Esophagus muscularis mucosa (tissue), 4 donors: ENCODE data around the gene PPEF2. TPM values are rescaled to one million over a fixed set of nuclear protein-coding genes. Genes with fewer than 3 reads are reported as not detected.

Experiments
- DNase-seq: peaks from one replicate; pipeline ENCODE4 v3.0.0-alpha.2; 2017; ENCODE audit errors: extremely low spot score
- H3K27ac ChIP-seq, 4 donors: fragments of 200-600 bp; sonication (generic); replicated peaks in 1 of 4; 1 replicate in 3 of 4; 2 replicates in 1 of 4; pipeline ENCODE4 v1.5.1; 2016 to 2019; ENCODE audit warnings: mild to moderate bottlenecking in 1 of 4
- H3K27me3 ChIP-seq, 4 donors: fragments of 200-600 bp; sonication (generic); one replicate each; pipeline versions ENCODE4 v1.5.1 to v1.6.0; 2016 to 2019
- H3K36me3 ChIP-seq, 4 donors: fragments of 200-600 bp; sonication (generic); one replicate each; pipeline ENCODE4 v1.5.1; 2016 to 2019
- H3K4me1 ChIP-seq, 4 donors: fragments of 200-600 bp; sonication (generic); one replicate each; pipeline ENCODE4 v1.5.1; 2016 to 2019
- H3K4me3 ChIP-seq, 4 donors: fragments of 200-600 bp; sonication (generic); 1 replicate in 2 of 4; 2 replicates in 2 of 4; pipeline ENCODE4 v1.5.1; 2016 to 2019; ENCODE audit warnings: mild to moderate bottlenecking in 4 of 4, moderate library complexity in 1 of 4
- H3K9me3 ChIP-seq, 4 donors: fragments of 200-600 bp; sonication (generic); 1 replicate in 3 of 4; 2 replicates in 1 of 4; pipeline ENCODE4 v1.5.1; 2016 to 2019
- EP300 ChIP-seq: sonication (generic); formaldehyde crosslinking; IDR thresholded peaks from one replicate; pipeline ENCODE4 v1.6.1; 2017; ENCODE audit warnings: antibody characterized with exemption
- POLR2A ChIP-seq: fragments of 450-650 bp; IDR thresholded peaks from one replicate; pipeline ENCODE4 v1.6.1; 2017; ENCODE audit warnings: antibody characterized with exemption, moderate library complexity, mild to moderate bottlenecking, low read depth
- POLR2AphosphoS5 ChIP-seq, 2 donors: sonication (generic); formaldehyde crosslinking; IDR thresholded peaks; one replicate each; pipeline ENCODE4 v1.6.1; 2017; ENCODE audit warnings: antibody characterized with exemption in 2 of 2
- WGBS: methylation state at CpG from one replicate; pipeline ENCODE4 v1.1.5; 2018; 5-methylcytosine and 5-hydroxymethylcytosine counted together
- intact Hi-C: fragments of 100-400 bp; cut with DNase I; formaldehyde crosslinking; loops from one replicate; pipeline ENCODE4 v1.15.1; 2023
- total RNA-seq, 4 donors: library from RNA; depleted of rRNA; stranded (reverse); fragments of >200 nt; gene quantifications; one replicate each; pipeline versions ENCODE4 v1.1.0 to v1.2.1, GENCODE V29; 2016
- TF ChIP-seq, protein P1 (sequence below), 3 experiments: fragments of 200-600 bp in 2 of 3; fragments of 450-650 bp in 1 of 3; sonication (generic) in 2 of 3; IDR thresholded peaks; one replicate each; pipeline ENCODE4 v1.5.1; 2017 to 2019; ENCODE audit warnings: antibody characterized with exemption in 3 of 3, mild to moderate bottlenecking in 2 of 3, moderate library complexity in 1 of 3

The PPEF2 gene
- total RNA-seq, 4 donors from 2014 or later = not detected

- intact Hi-C loops = no loop called here
- Histone ChIP-seq H3K36me3 (no peaks in the 10 kb centered on the region), H3K9me3 (no peaks in the 10 kb centered on the region), H3K27ac (no peak overlapping the region), H3K4me1 (no peaks in the 10 kb centered on the region), H3K27me3 (peaks cover 0 to 11% (median 0%) of the 10 kb centered on the region in 4 donors), H3K4me3 (no peak overlapping the region)
- no peak for DNase-seq
- TF ChIP-seq POLR2AphosphoS5 (IDR thresholded peaks at IDR 0.05) = no peak
- TF ChIP-seq, protein P1, sequence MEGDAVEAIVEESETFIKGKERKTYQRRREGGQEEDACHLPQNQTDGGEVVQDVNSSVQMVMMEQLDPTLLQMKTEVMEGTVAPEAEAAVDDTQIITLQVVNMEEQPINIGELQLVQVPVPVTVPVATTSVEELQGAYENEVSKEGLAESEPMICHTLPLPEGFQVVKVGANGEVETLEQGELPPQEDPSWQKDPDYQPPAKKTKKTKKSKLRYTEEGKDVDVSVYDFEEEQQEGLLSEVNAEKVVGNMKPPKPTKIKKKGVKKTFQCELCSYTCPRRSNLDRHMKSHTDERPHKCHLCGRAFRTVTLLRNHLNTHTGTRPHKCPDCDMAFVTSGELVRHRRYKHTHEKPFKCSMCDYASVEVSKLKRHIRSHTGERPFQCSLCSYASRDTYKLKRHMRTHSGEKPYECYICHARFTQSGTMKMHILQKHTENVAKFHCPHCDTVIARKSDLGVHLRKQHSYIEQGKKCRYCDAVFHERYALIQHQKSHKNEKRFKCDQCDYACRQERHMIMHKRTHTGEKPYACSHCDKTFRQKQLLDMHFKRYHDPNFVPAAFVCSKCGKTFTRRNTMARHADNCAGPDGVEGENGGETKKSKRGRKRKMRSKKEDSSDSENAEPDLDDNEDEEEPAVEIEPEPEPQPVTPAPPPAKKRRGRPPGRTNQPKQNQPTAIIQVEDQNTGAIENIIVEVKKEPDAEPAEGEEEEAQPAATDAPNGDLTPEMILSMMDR (IDR thresholded peaks at IDR 0.05) = no peak
- no peak for TF ChIP-seq POLR2A
- TF ChIP-seq EP300 = no peak
- 69% methylated on average over 6 of the region's 6 CpGs for WGBS
Measured at GRCh38 chr4:75878246-75878756, 24.0 kb downstream of the PPEF2 start.

DNA sequence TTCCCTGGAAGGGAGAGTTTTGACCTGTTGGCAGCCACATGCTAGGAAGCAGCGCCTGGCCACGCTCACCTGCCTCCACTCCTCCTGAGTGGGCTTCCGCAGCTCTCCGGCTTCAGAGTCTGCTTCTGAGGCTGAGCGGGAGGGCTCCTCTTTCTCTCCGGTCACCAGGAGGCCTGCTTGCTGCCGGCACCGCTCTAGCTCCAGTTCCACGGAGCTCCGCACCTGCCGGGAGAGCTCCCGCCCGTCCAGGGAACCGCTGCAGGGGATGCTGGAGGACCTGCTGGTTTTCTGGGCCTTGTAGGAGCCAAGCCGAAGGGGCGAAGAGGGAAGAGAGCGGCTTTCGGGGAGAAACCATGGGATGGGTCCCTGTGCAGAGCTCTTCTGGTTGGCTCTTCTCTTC lies 26.0 kb downstream of the PPEF2 start:
- Histone ChIP-seq H3K9me3 (no peaks in the 10 kb centered on the region), H3K27ac (no peak overlapping the region), H3K27me3 (peaks cover 0 to 11% (median 0%) of the 10 kb centered on the region in 4 donors), H3K4me1 (no peaks in the 10 kb centered on the region), H3K36me3 (no peaks in the 10 kb centered on the region), H3K4me3 (no peak overlapping the region)
- DNase-seq = no peak
- TF ChIP-seq EP300 (no peak), POLR2A (no peak), POLR2AphosphoS5 (IDR thresholded peaks at IDR 0.05) (no peak)
- TF ChIP-seq, protein P1 (IDR thresholded peaks at IDR 0.05) = no peak
- WGBS = 86% methylated on average over 14 of the region's 18 CpGs
- intact Hi-C loops = no loop called here

GRCh38 chr4:75869100-75869499 lies 33.2 kb downstream of the PPEF2 start:
- DNase-seq = no peak
- Histone ChIP-seq H3K4me3 (no peak overlapping the region), H3K27ac (no peak overlapping the region), H3K27me3 (no peaks in the 10 kb centered on the region), H3K9me3 (no peaks in the 10 kb centered on the region), H3K4me1 (no peaks in the 10 kb centered on the region), H3K36me3 (no peaks in the 10 kb centered on the region)
- intact Hi-C loops = no loop called here
- 57% methylated on average over 3 of the region's 3 CpGs for WGBS
- TF ChIP-seq, protein P1 (IDR thresholded peaks at IDR 0.05) = no peak
- TF ChIP-seq POLR2AphosphoS5 (IDR thresholded peaks at IDR 0.05) (no peak), EP300 (no peak), POLR2A (no peak)

DNA sequence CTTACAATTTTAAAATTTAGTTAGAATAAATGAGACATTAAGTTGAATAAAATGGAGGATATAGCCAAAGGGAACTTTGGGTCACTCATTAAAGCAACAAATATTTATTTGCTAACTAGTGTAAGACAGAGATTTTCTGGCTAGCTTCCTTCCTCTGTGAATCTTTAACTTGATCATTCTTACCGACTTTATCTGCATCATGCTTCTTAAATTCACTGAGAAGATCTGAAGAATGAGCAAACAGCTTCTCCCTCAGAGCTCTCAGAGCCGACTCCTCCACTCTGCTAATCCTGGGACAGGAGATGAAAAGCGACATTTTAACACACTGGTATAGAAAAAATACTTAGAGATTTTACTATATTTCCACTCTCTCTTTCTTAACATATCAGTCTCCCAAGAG lies 35.1 kb downstream of the PPEF2 start:
- H3K36me3 ChIP-seq = no peaks in the 10 kb centered on the region
- H3K4me3 ChIP-seq = no peak overlapping the region
- no peak for DNase-seq
- intact Hi-C loops = no loop called here
- 69% methylated on average over 3 of the region's 3 CpGs for WGBS
- H3K27me3 ChIP-seq = no peaks in the 10 kb centered on the region
- no peaks in the 10 kb centered on the region for H3K4me1 ChIP-seq
- no peaks in the 10 kb centered on the region for H3K9me3 ChIP-seq
- no peak overlapping the region for H3K27ac ChIP-seq
- TF ChIP-seq POLR2A (no peak), POLR2AphosphoS5 (IDR thresholded peaks at IDR 0.05) (no peak), EP300 (no peak)
- TF ChIP-seq, protein P1 (IDR thresholded peaks at IDR 0.05) = no peak

DNA sequence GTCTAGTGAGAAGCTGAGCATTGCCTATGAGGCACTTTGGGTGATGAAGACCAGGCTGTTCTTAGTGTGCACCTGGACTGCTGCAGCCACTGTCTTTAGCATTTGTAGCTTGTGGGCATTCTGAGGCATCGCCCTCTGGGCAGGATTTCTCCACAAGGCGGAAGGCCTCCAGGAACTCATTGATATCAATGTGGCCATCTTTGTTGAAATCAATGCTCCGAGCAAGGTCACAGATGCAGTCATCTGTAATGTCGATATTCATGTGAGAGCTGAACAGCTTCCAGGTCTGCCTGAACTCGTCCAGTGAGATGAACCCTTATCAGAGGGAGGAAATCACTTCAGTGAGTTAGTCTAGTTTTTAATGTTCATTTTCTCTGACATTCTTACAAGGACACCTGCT lies 41.6 kb downstream of the PPEF2 start:
- H3K4me1 ChIP-seq = no peaks in the 10 kb centered on the region
- H3K36me3 ChIP-seq = no peaks in the 10 kb centered on the region
- no peaks in the 10 kb centered on the region for H3K27me3 ChIP-seq
- TF ChIP-seq, protein P1 (IDR thresholded peaks at IDR 0.05) = no peak
- TF ChIP-seq POLR2AphosphoS5 (IDR thresholded peaks at IDR 0.05) = no peak
- no peak for TF ChIP-seq EP300
- no peak for TF ChIP-seq POLR2A
- no peak for DNase-seq
- 90% methylated on average over 5 of the region's 5 CpGs for WGBS
- intact Hi-C loops = no loop called here
- H3K27ac ChIP-seq = no peak overlapping the region
- peaks cover 0 to 7% (median 0%) of the 10 kb centered on the region in 4 donors for H3K9me3 ChIP-seq
- H3K4me3 ChIP-seq = no peak overlapping the region
